ENCODE data around the gene PKD2L2.

DNA sequence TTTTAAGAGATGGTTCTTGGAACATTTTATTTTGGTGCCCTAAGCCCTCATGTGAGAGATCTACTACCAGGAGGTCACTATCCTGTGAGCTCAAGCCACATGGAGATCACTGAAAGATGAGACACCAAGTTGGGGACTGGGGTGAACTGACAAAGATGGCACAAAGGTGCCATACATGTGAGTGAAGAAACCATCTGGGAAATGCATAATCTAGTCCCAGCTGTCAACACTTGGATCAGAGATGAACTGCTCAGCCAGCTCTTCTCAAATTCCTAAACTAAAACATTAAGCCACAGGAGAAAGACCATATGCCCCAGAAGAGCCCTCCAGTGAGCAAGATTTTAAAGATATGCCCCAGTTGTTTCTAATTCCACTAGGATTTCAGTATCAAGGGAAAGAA lies 43.8 kb upstream of the PKD2L2 start:
- no peak for TF ChIP-seq POLR2A (IDR thresholded peaks at IDR 0.05)
- TF ChIP-seq CTCF (IDR thresholded peaks at IDR 0.05), result no peak
- TF ChIP-seq POLR2AphosphoS5 (IDR thresholded peaks at IDR 0.05), result no peak
- TF ChIP-seq EP300 (IDR thresholded peaks at IDR 0.05), result no peak

All from upper lobe of left lung (tissue), 4 donors.